Renal cortex interstitium (tissue), 11 donors: ENCODE data around the gene OSBP2. TPM values are rescaled to one million over a fixed set of nuclear protein-coding genes. Genes with fewer than 3 reads are reported as not detected.
"Not testable (repeated sequence)": the region's sequence is repeated elsewhere in the genome, so short reads cannot be mapped to it uniquely, and the experiment has no call there.

Experiments used
- DNase-seq, 11 donors: peaks; one replicate each; pipeline ENCODE4 v3.0.0-alpha.2; 2013; ENCODE audit warnings: low read depth in 9 of 11, low spot score in 4 of 11; ENCODE audit errors: extremely low read depth in 1 of 11
- polyA plus RNA-seq, 3 donors: library from polyadenylated mRNA; unstranded; fragments of 120-200 nt; gene quantifications; one replicate each; pipeline ENCODE4 v1.2.1, GENCODE V29; 2013; ENCODE audit not compliant: insufficient read length in 3 of 3

OSBP2 gene
- polyA plus RNA-seq, 3 donors: 5.5 to 7.4 (median 5.6) TPM

GRCh38 chr22:30705710-30706651 is 11.3 kb downstream of the OSBP2 start:
- DNase-seq: no peak

GRCh38 chr22:30709980-30710379 is 15.3 kb downstream of the OSBP2 start:
- DNase-seq: not testable (repeated sequence)

GRCh38 chr22:30712094-30712493 is 17.4 kb downstream of the OSBP2 start:
- no peak for DNase-seq

- DNase-seq: no peak
These were observed 19.4 kb downstream of the OSBP2 start for GRCh38 chr22:30714062-30714461.

- DNase-seq: peak in 1 of 11 donors; percentile 19
These were observed 22.8 kb downstream of the OSBP2 start for GRCh38 chr22:30717331-30717921.

- DNase-seq: no peak
These were observed 23.3 kb downstream of the OSBP2 start for GRCh38 chr22:30717952-30718351.

GRCh38 chr22:30718491-30718890 is 23.8 kb downstream of the OSBP2 start:
- DNase-seq: no peak

GRCh38 chr22:30718938-30719337 is 24.3 kb downstream of the OSBP2 start:
- no peak for DNase-seq

GRCh38 chr22:30720263-30720837 is 25.7 kb downstream of the OSBP2 start:
- DNase-seq: no peak

GRCh38 chr22:30721741-30722140 is 27.1 kb downstream of the OSBP2 start:
- no peak for DNase-seq

GRCh38 chr22:30728826-30729225 is 34.2 kb downstream of the OSBP2 start:
- DNase-seq: no peak

- no peak for DNase-seq
These were observed 37.0 kb downstream of the OSBP2 start for GRCh38 chr22:30731658-30732057.

- DNase-seq: no peak
These were observed 37.8 kb downstream of the OSBP2 start for GRCh38 chr22:30732426-30732825.

GRCh38 chr22:30733181-30733631 is 38.5 kb downstream of the OSBP2 start:
- no peak for DNase-seq

- not testable (repeated sequence) for DNase-seq
These were observed 45.3 kb downstream of the OSBP2 start for GRCh38 chr22:30740007-30740406.

GRCh38 chr22:30740511-30740910 is 45.8 kb downstream of the OSBP2 start:
- not testable (repeated sequence) for DNase-seq

- DNase-seq: no peak
These were observed 47.9 kb downstream of the OSBP2 start for GRCh38 chr22:30742291-30743256.

- DNase-seq: no peak
These were observed 48.8 kb downstream of the OSBP2 start for GRCh38 chr22:30743257-30744020.
